Measurements from ENCODE around the gene CD48.

DNA sequence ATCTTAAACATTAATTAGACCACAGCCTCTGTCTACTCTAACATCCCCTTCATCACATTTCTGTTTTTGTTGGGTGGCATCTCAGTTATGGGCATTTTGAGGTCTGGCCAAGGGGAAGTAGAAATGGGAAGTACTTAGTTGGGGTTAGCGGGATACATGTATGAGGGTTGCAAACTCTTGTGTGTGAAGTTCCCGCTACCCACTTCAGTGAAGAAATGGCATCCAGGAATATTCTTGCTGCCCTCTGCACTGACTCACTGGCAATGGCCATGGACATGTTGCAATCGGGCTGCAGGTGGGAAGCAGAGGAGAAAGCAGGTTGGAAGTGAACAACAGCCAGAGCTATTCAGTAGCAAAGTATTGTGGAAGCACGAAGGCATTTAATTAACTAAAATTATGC lies 7.4 kb downstream of the CD48 start:
- TF ChIP-seq, protein P1, sequence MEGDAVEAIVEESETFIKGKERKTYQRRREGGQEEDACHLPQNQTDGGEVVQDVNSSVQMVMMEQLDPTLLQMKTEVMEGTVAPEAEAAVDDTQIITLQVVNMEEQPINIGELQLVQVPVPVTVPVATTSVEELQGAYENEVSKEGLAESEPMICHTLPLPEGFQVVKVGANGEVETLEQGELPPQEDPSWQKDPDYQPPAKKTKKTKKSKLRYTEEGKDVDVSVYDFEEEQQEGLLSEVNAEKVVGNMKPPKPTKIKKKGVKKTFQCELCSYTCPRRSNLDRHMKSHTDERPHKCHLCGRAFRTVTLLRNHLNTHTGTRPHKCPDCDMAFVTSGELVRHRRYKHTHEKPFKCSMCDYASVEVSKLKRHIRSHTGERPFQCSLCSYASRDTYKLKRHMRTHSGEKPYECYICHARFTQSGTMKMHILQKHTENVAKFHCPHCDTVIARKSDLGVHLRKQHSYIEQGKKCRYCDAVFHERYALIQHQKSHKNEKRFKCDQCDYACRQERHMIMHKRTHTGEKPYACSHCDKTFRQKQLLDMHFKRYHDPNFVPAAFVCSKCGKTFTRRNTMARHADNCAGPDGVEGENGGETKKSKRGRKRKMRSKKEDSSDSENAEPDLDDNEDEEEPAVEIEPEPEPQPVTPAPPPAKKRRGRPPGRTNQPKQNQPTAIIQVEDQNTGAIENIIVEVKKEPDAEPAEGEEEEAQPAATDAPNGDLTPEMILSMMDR (optimal IDR thresholded peaks at IDR 0.05 in 1 of 3, IDR thresholded peaks at IDR 0.05 in 1 of 3, conservative IDR thresholded peaks at IDR 0.05 in 1 of 3; ENCODE audit: extremely low read depth in 1 of 3, insufficient read depth in 2 of 3, low read length in 3 of 3) = no peak
- TF ChIP-seq EZH2 (IDR thresholded peaks at IDR 0.05; ENCODE audit: low read length) = no peak

All from keratinocyte (primary cell).